GM12878 (cell line): Measurements from ENCODE around the gene ESR1. TPM values are rescaled to one million over a fixed set of nuclear protein-coding genes. Genes with fewer than 3 reads are reported as not detected.
"Not testable (repeated sequence)": the region's sequence is repeated elsewhere in the genome, so short reads cannot be mapped to it uniquely, and the experiment has no call there.

Source experiments
- ATAC-seq: fragments of 200-7000 bp; cut with Tn5 transposase; 3 replicates; pipeline ENCODE4 v1.9.1; 2020; ENCODE audit warnings: mild to moderate bottlenecking, moderate library complexity
- BruUV-seq: library from RNA; stranded (reverse); fragments of 400-500 nt; replicated peaks from 2 replicates; lab custom pipeline; 2021; lab: Mats Ljungman, UMichigan
- CTCF ChIA-PET: fragments of 300-600 bp; sonication (Branson Sonifier 250); formaldehyde crosslinking; extraction: SDS; loops from one replicate; lab custom pipeline; 2021; ENCODE audit warnings: inconsistent platforms; lab: Yijun Ruan, JAX
- POLR2A ChIA-PET: fragments of 350-600 bp; formaldehyde crosslinking; extraction: SDS; loops from one replicate; lab custom pipeline; 2021; ENCODE audit warnings: inconsistent platforms; lab: Charles Lee
- RAD21 ChIA-PET: fragments of 300-600 bp; sonication (Branson Sonifier 250); formaldehyde crosslinking; loops from one replicate; lab custom pipeline; 2023; ENCODE audit warnings: antibody characterized with exemption; ENCODE audit not compliant: unreplicated experiment; lab: Charles Lee
- SMC1A ChIA-PET: fragments of 300-600 bp; sonication (Branson Sonifier 250); formaldehyde crosslinking; loops from one replicate; lab custom pipeline; 2023; ENCODE audit not compliant: unreplicated experiment, uncharacterized antibody; lab: Charles Lee
- DNase-seq: peaks from one replicate; pipeline ENCODE4 v3.0.0-alpha.2; 2011; ENCODE audit warnings: low read depth, low spot score
- FAIRE-seq: peaks from 3 replicates; lab custom pipeline; 2011; peaks lifted over from hg19 to GRCh38; lab: Jason Lieb, UNC
- H2AFZ ChIP-seq: 2 replicates; pipeline ENCODE4 v1.6.0; 2011; ENCODE audit warnings: low read depth, low read length, control low read depth; ENCODE audit not compliant: control insufficient read depth
- H3K27ac ChIP-seq: 2 replicates; pipeline ENCODE4 v1.5.1; 2011; ENCODE audit warnings: control low read depth; ENCODE audit not compliant: control insufficient read depth, insufficient read depth
- H3K27me3 ChIP-seq, 2 experiments: replicated peaks in 1 of 2; 2 replicates each; pipeline versions ENCODE4 v1.6.0 to v1.6.1; 2011; ENCODE audit warnings: low read length in 1 of 2; ENCODE audit not compliant: control insufficient read depth in 2 of 2, insufficient read depth in 2 of 2
- H3K36me3 ChIP-seq, 2 experiments: 2 replicates each; pipeline ENCODE4 v1.5.1; 2011; ENCODE audit warnings: low read length in 1 of 2; ENCODE audit not compliant: control insufficient read depth in 2 of 2, insufficient read depth in 2 of 2
- H3K4me1 ChIP-seq: 2 replicates; pipeline ENCODE4 v1.6.1; 2011; ENCODE audit warnings: mild to moderate bottlenecking, low read length, moderate library complexity, mixed read lengths; ENCODE audit not compliant: control insufficient read depth, insufficient read depth
- H3K4me2 ChIP-seq: 2 replicates; pipeline ENCODE4 v1.6.0; 2011; ENCODE audit warnings: control low read depth; ENCODE audit not compliant: control insufficient read depth, insufficient read depth
- H3K4me3 ChIP-seq: fragments of 200-600 bp; sonication (generic); 2 replicates; pipeline ENCODE4 v1.5.1; 2016
- H3K79me2 ChIP-seq: 2 replicates; pipeline ENCODE4 v1.6.0; 2011; ENCODE audit warnings: low read length; ENCODE audit not compliant: control insufficient read depth, insufficient read depth
- H3K9ac ChIP-seq: 2 replicates; pipeline ENCODE4 v1.8.0; 2011; ENCODE audit warnings: low read length, control low read depth, mixed read lengths; ENCODE audit not compliant: control insufficient read depth, insufficient read depth
- H3K9me3 ChIP-seq: replicated peaks from 3 replicates; pipeline ENCODE4 v1.5.1; 2011; ENCODE audit warnings: mild to moderate bottlenecking, low read length; ENCODE audit not compliant: control insufficient read depth, insufficient read depth
- H4K20me1 ChIP-seq: 2 replicates; pipeline ENCODE4 v1.6.0; 2011; ENCODE audit not compliant: control insufficient read depth, insufficient read depth
- ATF3 ChIP-seq: IDR thresholded peaks from 2 replicates; pipeline ENCODE4 v1.6.1; 2011; ENCODE audit warnings: low read depth, mild to moderate bottlenecking, low read length, moderate library complexity, borderline replicate concordance; ENCODE audit errors: extremely low read depth
- ATF7 ChIP-seq: fragments of 450-650 bp; IDR thresholded peaks from 2 replicates; pipeline ENCODE4 v1.6.1; 2016; ENCODE audit warnings: low read depth, mild to moderate bottlenecking
- BCL11A ChIP-seq: IDR thresholded peaks from 2 replicates; pipeline ENCODE4 v1.6.1; 2011; ENCODE audit warnings: low read depth, low read length
- CBX3 ChIP-seq: fragments of 200-600 bp; sonication (generic); IDR thresholded peaks from 2 replicates; pipeline ENCODE4 v1.6.1; 2016; ENCODE audit warnings: low read depth, borderline replicate concordance
- CREM ChIP-seq: IDR thresholded peaks from 2 replicates; pipeline ENCODE4 v1.6.1; 2014; ENCODE audit warnings: antibody characterized with exemption, low read depth
- DPF2 ChIP-seq: fragments of 450-650 bp; IDR thresholded peaks from 2 replicates; pipeline ENCODE4 v1.6.1; 2017; ENCODE audit warnings: mild to moderate bottlenecking
- E2F4 ChIP-seq: IDR thresholded peaks from 2 replicates; pipeline ENCODE4 v1.6.1; 2012; ENCODE audit warnings: low read depth, low read length, improper control_type of control experiment
- EZH2 ChIP-seq: IDR thresholded peaks from 2 replicates; pipeline ENCODE4 v1.6.1; 2012; ENCODE audit warnings: low read depth, mild to moderate bottlenecking, control low read depth, inconsistent platforms, low read length, borderline replicate concordance; ENCODE audit not compliant: control insufficient read depth
- IKZF1 ChIP-seq: fragments of 450-650 bp; conservative IDR thresholded peaks from 2 replicates; pipeline ENCODE4 v1.6.1; 2017; ENCODE audit warnings: antibody characterized with exemption, mild to moderate bottlenecking
- IKZF2 ChIP-seq, 2 experiments: fragments of 450-650 bp; IDR thresholded peaks; 2 replicates each; pipeline ENCODE4 v1.6.1; 2017; ENCODE audit warnings: mild to moderate bottlenecking in 2 of 2, moderate library complexity in 2 of 2
- MTA2 ChIP-seq: fragments of 450-650 bp; IDR thresholded peaks from 2 replicates; pipeline ENCODE4 v1.6.1; 2016; ENCODE audit warnings: low read depth, mild to moderate bottlenecking, moderate library complexity
- NFYA ChIP-seq: IDR thresholded peaks from 2 replicates; pipeline ENCODE4 v1.6.1; 2011; ENCODE audit warnings: low read depth, mild to moderate bottlenecking, low read length, improper control_type of control experiment, borderline replicate concordance
- NKRF ChIP-seq: fragments of 450-650 bp; conservative IDR thresholded peaks from 2 replicates; pipeline ENCODE4 v1.6.1; 2017; ENCODE audit warnings: mild to moderate bottlenecking, moderate library complexity
- PBX3 ChIP-seq: IDR thresholded peaks from 2 replicates; pipeline ENCODE4 v1.6.1; 2011; ENCODE audit warnings: mild to moderate bottlenecking, low read depth, low read length, moderate library complexity; ENCODE audit not compliant: insufficient replicate concordance
- SMARCA5 ChIP-seq: fragments of 450-650 bp; IDR thresholded peaks from 2 replicates; pipeline ENCODE4 v1.6.1; 2017; ENCODE audit warnings: mild to moderate bottlenecking
- WGBS: methylation state at CpG from one replicate; pipeline ENCODE4 v1.1.6; 2016; ENCODE audit warnings: low lambda C conversion rate; ENCODE audit not compliant: insufficient replicate concordance, insufficient coverage; ENCODE audit errors: missing lambda C conversion rate; 5-methylcytosine and 5-hydroxymethylcytosine counted together
- in situ Hi-C: fragments of 300-500 bp; cut with MboI; formaldehyde crosslinking; loops from 9 replicates; pipeline ENCODE4 v1.14.3; 2018; ENCODE audit warnings: mixed read lengths
- intact Hi-C: fragments of 100-400 bp; cut with micrococcal nuclease; formaldehyde crosslinking; loops from one replicate; pipeline ENCODE4 v1.14.2; 2022; ENCODE audit not compliant: unreplicated experiment
- polyA plus RNA-seq, 11 experiments: library from polyadenylated mRNA; depleted of rRNA in 4 of 11; unstranded in 6 of 11; stranded (reverse) in 5 of 11; fragments of >200 nt; fragmentation: Nextera tagmentation in 4 of 11; fragmentation: Illumina TruSeq in 1 of 11; extraction: Ambion mirVana in 4 of 11; extraction: Trizol in 1 of 11; gene quantifications; 1 replicate in 1 of 11; 2 replicates in 10 of 11; pipeline versions ENCODE4 v1.2.1 to v1.2.3, GENCODE V29; 2011 to 2016; ENCODE audit warnings: inconsistent platforms in 2 of 11, missing spikeins in 2 of 11, low read depth in 1 of 11
- total RNA-seq, 4 experiments: library from RNA; depleted of rRNA in 3 of 4; stranded (reverse); fragments of >200 nt in 3 of 4; fragmentation: Illumina TruSeq in 1 of 4; extraction: Trizol in 1 of 4; gene quantifications; 2 replicates each; pipeline versions ENCODE4 v1.2.1 to v1.2.3, GENCODE V29; 2013 to 2021

Gene ESR1
- total and polyA plus RNA-seq, 10 of the 15 experiments (the other 5 are each of a cell fraction or from before 2014, with no cell fraction given), result 0.03 to 0.51 (median 0.21) TPM; not detected in 4

GRCh38 chr6:151867361-151867869, 59.9 kb downstream of the ESR1 start:
- H3K4me1 ChIP-seq, result not testable (repeated sequence)

GRCh38 chr6:151869345-151869744, 61.9 kb downstream of the ESR1 start:
- no peak overlapping the region for H3K4me2 ChIP-seq
- ChIA-PET RAD21 (no interaction called here), CTCF (no interaction called here), POLR2A (no interaction called here), SMC1A (interaction anchor here (0.7 kb wide), 1 partner anchor 8 kb away, joined by 3 read pairs; no protein-coding TSS in a partner anchor)
- no peaks in the 10 kb centered on the region for H3K27me3 ChIP-seq
- no peak overlapping the region for H3K9ac ChIP-seq
- H3K79me2 ChIP-seq, result no peaks in the 10 kb centered on the region
- in situ Hi-C loops (no loop called here), intact Hi-C loops (no loop called here)
- H3K27ac ChIP-seq, result no peak overlapping the region
- DNase-seq (no peak), ATAC-seq (peak; percentile 32; the same call in 2 of the 3 replicates), FAIRE-seq (no peak)
- H3K4me3 ChIP-seq, result no peak overlapping the region
- H3K36me3 ChIP-seq, result no peaks in the 10 kb centered on the region
- H2AFZ ChIP-seq, result no peak overlapping the region
- no peaks in the 10 kb centered on the region for H4K20me1 ChIP-seq
- no peaks in the 10 kb centered on the region for H3K4me1 ChIP-seq
- BruUV-seq, result no TSS peak
- WGBS, result 0% methylated on average over 1 of the region's 1 CpG
- H3K9me3 ChIP-seq, result no peaks in the 10 kb centered on the region
- TF ChIP-seq NFYA, result no peak
- no peak for TF ChIP-seq NKRF
- no peak for TF ChIP-seq PBX3
- TF ChIP-seq CBX3, result no peak
- TF ChIP-seq E2F4, result no peak
- no peak for TF ChIP-seq SMARCA5
- no peak for TF ChIP-seq EZH2
- TF ChIP-seq BCL11A, result no peak
- no peak for TF ChIP-seq ATF3
- TF ChIP-seq CREM, result no peak

More at GRCh38 chr6:151867361-151867869, 59.9 kb downstream of the ESR1 start:
- WGBS, result 3% methylated on average over 4 of the region's 4 CpGs
- H2AFZ ChIP-seq, DNase-seq, H3K27ac ChIP-seq, H3K4me3 ChIP-seq, RAD21 ChIA-PET, H3K9ac ChIP-seq, FAIRE-seq, H3K27me3 ChIP-seq, POLR2A ChIA-PET, in situ Hi-C loops, H3K4me2 ChIP-seq, CTCF ChIA-PET, SMC1A ChIA-PET, H3K36me3 ChIP-seq, BruUV-seq, H4K20me1 ChIP-seq, H3K9me3 ChIP-seq, H3K79me2 ChIP-seq, intact Hi-C loops: not testable (repeated sequence)
- ATAC-seq, result peak; percentile 71
- TF ChIP-seq MTA2 (peak; percentile 75), ATF7 (peak; percentile 48; the same call in 1 of the 2 replicates), IKZF1 (peak; percentile 51), DPF2 (0 out of 2 replicates have a peak, but pooled peaks have one; percentile 31), IKZF2 (IDR thresholded peaks at IDR 0.05) (peak; percentile 45 to 60; a peak in 2 of 4 replicates)
